ENCODE results near the gene SHROOM2.

DNA sequence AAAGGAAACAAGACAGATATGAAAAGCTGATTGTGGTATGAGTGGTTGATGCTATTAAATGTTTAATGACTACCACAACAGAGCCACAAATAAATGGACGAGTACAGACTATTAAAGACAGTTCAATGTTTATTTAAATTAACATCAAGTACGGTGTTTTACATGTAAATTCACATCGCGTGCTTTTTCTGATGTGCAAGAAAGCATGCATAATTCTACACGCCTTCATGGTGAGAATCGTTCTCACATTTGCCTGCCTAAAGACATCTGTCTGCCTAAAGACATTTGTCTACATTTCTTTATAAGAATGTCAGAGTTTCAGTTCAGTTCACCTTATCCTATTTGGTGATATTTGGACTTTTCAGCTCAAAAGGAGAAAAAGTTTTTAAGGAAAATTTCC is 13.3 kb upstream of the SHROOM2 start:
- TF ChIP-seq, protein P1, sequence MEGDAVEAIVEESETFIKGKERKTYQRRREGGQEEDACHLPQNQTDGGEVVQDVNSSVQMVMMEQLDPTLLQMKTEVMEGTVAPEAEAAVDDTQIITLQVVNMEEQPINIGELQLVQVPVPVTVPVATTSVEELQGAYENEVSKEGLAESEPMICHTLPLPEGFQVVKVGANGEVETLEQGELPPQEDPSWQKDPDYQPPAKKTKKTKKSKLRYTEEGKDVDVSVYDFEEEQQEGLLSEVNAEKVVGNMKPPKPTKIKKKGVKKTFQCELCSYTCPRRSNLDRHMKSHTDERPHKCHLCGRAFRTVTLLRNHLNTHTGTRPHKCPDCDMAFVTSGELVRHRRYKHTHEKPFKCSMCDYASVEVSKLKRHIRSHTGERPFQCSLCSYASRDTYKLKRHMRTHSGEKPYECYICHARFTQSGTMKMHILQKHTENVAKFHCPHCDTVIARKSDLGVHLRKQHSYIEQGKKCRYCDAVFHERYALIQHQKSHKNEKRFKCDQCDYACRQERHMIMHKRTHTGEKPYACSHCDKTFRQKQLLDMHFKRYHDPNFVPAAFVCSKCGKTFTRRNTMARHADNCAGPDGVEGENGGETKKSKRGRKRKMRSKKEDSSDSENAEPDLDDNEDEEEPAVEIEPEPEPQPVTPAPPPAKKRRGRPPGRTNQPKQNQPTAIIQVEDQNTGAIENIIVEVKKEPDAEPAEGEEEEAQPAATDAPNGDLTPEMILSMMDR (optimal IDR thresholded peaks at IDR 0.05 in 1 of 3, IDR thresholded peaks at IDR 0.05 in 1 of 3, conservative IDR thresholded peaks at IDR 0.05 in 1 of 3; ENCODE audit: extremely low read depth in 1 of 3, insufficient read depth in 2 of 3, low read length in 3 of 3), result no peak
- no peak for TF ChIP-seq EZH2 (IDR thresholded peaks at IDR 0.05; ENCODE audit: low read length)

Measured in keratinocyte (primary cell).